GM19324 (cell line): ENCODE data around the gene SURF1.
A peak's percentile ranks its signal among the peaks of the same experiment; 100 is the strongest.
"Not testable (repeated sequence)": the region's sequence is repeated elsewhere in the genome, so short reads cannot be mapped to it uniquely, and the experiment has no call there.

Experiments used
- ATAC-seq: cut with Tn5 transposase; IDR thresholded peaks from one replicate; pipeline ENCODE4 v1.9.1; 2021; ENCODE audit warnings: mild to moderate bottlenecking, moderate library complexity; ENCODE audit not compliant: unreplicated experiment, low FRiP score

The SURF1 gene

GRCh38 chr9:133356391-133357091 lies at the start of gene SURF1, which contains the start of gene SURF2:
TSS of gene SURF1 (minus strand) at chr9:133356487. CDS start at chr9:133356453, 34 bp downstream.
TSS of gene SURF2 (plus strand) at chr9:133356550. CDS start at chr9:133356593, 43 bp downstream.
- peak; percentile 56 for ATAC-seq

DNA sequence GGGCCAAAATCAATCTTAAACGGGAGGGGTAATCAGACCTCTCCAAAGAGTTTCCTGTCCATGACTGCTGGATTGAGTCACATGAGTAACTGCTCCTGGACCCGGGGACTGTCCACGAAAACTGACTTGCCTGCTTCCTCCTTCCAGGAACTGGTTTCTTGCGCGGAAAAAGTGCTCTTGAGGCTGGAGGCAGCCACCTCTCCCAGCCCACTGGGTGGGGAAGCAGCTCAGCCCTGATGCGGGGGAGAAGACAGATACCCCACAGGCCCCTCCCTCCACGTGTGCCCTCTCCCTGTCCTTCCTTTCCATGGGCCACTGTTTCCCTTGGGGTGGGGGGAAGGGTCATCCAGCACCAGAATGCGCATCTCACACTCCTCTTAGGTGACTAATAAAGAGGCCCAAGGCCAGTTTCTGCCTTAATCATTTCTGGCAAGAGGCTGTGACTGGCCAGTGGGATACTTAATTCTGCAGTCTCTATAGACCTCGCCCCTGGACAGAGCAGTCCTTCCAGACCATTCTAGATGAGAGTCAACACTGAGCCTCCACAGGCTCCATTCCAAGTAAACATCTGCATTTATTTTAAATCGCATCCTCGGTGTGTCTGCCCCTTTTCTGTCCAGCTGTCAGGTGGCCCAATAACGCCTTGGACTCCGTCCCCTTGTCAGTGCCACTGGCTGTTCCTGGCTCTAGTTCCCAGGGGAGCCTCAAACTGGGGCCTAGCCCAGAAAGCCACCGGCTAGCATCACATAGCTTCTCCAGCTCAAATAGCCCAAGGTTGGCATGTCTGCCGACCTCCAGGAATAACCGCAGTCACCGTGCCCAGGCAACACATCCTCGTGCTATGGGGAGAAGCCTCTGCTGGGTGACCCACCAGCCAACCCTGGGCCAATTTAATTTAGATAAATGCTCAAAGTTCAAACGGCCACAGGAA lies 49.5 kb upstream of the SURF1 start:
- ATAC-seq: no peak

- ATAC-seq: no peak
Observed at GRCh38 chr9:133404454-133405002, 48.2 kb upstream of the SURF1 start.

- no peak for ATAC-seq
Observed at GRCh38 chr9:133403766-133404453, 47.6 kb upstream of the SURF1 start.

- no peak for ATAC-seq
Observed at GRCh38 chr9:133402689-133403088, 46.4 kb upstream of the SURF1 start.

- ATAC-seq: no peak
Observed at GRCh38 chr9:133401588-133401987, 45.3 kb upstream of the SURF1 start.

DNA sequence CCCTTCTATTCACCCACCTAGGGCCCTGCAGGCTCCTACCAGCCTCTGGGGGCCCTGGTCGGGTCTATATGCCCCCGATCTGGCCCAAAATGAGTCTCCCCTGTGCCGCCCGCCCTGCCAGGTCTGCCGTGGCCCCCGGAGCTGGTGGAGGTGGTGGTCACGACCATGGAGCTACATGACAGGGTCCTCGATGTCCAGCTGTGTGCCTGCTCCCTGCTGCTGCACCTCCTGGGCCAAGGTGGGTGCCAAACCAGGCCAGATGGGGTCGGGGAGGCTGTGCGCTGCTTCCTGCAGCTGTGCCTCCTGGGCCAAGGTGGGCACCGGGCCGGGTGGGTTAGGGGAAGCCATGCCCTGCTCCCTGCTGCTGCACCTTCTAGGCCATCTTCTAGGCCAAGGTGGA lies 44.0 kb upstream of the SURF1 start:
- no peak for ATAC-seq

DNA sequence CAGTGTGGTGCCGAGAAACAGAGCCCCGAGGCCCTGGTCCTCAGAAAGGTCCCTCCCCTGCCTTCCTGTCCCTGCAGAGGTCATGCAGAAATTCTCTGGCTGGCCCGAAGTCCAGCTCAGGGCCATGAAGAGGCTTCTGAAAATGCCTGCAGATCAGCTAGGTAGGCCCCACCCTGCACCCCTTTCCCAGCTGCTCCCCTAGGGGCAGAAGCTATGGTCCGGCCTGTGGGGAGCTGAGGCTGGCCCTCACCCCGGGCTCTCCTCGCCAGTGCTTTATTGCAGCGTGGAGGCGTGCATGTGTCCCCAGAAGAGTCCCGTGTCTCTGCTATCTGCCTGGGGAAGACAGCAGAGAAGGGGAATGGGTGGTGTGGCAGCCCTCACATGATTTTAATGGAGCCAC lies 41.6 kb upstream of the SURF1 start:
- ATAC-seq: no peak

DNA sequence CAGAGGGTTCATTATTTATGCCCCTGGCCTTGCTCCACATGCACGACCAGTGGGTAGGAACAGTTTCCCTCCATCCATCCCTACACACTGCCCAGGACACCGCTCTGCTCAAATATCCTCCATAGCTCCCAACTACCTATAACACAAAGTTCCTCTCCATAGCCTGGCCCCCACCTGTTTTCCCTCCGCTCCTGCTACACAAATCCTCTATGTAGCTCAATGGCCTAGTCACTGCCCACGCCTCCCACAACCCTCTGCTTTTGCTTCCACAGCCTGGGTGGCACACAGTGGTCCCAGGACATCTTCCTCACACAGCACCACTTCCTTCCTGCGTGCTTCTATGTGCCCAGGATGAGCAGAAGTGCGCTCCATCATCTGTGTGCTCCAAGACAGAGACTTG lies 41.1 kb upstream of the SURF1 start:
- no peak for ATAC-seq

DNA sequence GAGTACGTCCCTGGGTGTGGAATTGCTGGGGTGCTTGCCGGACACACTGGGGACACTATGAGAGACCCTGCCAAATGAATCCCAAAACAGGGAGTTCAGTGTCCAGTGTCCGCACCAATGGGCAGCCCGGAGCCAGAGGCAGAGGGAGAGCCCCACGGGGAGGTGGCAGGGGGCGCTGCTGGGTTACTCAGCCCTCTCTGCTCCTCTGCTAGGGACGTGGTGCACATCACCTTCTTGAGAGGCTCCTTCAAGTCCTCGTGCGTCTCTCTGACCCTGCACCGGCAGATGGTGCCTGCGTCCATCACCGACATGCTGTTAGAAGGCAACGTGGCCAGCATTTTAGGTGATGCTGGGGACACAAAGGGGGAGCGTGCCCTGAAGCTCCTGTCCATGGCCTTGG lies 40.7 kb upstream of the SURF1 start:
- no peak for ATAC-seq

GRCh38 chr9:133394687-133395271 lies 38.5 kb upstream of the SURF1 start:
- ATAC-seq: no peak

DNA sequence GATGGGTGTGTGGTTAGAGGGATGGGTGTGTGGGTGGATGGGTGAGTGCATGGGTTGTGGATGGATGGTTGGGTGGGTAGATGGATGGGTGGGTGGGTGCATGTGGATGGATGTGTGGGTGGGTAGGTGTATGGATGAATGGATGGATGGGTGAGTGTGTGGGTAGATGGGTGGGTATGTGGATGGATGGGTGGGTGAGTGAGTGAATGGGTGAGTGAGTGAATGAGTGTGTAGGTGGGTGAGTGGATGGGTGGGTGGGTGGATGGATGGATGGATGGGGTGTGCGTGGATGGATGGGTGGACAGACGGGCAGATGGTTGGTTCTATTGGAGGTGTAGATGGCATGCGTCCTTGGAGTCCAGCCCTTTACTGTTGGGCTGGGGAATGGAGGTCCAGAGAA lies 37.1 kb upstream of the SURF1 start:
- no peak for ATAC-seq

- ATAC-seq: not testable (repeated sequence)
Observed at GRCh38 chr9:133392308-133392707, 36.0 kb upstream of the SURF1 start.

DNA sequence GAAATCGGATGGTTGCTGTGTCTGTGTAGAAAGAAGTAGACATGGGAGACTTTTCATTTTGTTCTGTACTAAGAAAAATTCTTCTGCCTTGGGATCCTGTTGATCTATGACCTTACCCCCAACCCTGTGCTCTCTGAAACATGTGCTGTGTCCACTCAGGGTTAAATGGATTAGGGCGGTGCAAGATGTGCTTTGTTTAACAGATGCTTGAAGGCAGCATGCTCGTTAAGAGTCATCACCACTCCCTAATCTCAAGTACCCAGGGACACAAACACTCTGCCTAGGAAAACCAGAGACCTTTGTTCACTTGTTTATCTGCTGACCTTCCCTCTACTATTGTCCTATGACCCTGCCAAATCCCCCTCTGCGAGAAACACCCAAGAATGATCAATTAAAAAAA lies 35.2 kb upstream of the SURF1 start:
- ATAC-seq: not testable (repeated sequence)

GRCh38 chr9:133390713-133391112 lies 34.4 kb upstream of the SURF1 start:
- no peak for ATAC-seq

DNA sequence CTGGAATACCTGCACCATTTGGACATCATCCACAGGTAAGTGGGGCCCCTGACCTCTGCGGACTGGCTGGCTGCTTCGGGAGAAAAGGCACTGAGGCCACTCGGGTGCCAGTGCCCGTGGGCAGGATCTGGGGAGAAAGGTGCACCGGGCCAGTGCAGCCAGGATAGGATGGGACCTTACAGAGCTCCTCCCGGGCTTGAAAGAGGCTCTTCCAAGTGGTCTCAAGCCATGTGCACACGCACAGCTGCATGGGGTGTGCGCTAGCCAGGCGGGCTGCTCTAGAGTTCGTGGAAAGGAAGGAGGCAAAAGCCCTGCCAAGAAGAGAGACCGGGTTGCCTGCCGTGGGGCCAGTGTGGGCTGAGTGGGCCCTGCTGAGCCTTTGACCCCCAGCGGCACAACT lies 33.3 kb upstream of the SURF1 start:
- no peak for ATAC-seq

- ATAC-seq: no peak
Observed at GRCh38 chr9:133389025-133389557, 32.8 kb upstream of the SURF1 start.

DNA sequence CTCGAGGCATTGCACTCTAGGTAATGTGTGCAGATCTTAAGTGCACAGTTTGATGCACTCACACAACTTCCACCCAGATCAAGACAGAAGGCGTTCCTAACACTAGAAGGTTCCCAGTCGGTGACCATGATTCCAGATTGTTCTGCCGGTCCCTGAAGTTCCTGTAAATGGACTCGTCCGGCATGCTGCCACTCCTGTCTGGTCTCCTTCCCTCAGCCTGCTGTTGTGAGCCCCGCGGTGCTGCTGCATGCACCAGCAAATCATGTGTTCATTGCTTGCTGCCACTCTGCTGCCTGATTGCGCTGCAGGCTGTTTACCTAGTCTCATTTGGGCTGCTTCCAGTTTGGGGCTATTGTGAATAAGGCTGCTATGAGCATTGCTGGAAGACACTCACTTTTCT lies 31.4 kb upstream of the SURF1 start:
- ATAC-seq: no peak

- no peak for ATAC-seq
Observed at GRCh38 chr9:133386338-133386737, 30.1 kb upstream of the SURF1 start.

GRCh38 chr9:133385452-133385851 lies 29.2 kb upstream of the SURF1 start:
- ATAC-seq: no peak
